Osteoblast (primary cell): ENCODE measurements around the gene P2RY14. TPM values are rescaled to one million over a fixed set of nuclear protein-coding genes. Genes with fewer than 3 reads are reported as not detected.
A peak's percentile ranks its signal among the peaks of the same experiment; 100 is the strongest.

ENCODE experiments used
- DNase-seq: peaks from one replicate; pipeline ENCODE4 v3.0.0; 2011; ENCODE audit warnings: low spot score, mixed read lengths; ENCODE audit not compliant: insufficient read length; ENCODE audit errors: missing footprints
- H2AFZ ChIP-seq: 2 replicates; pipeline ENCODE4 v1.6.0; 2011; ENCODE audit warnings: mild to moderate bottlenecking, low read length
- H3K27ac ChIP-seq: 2 replicates; pipeline ENCODE4 v1.5.1; 2011; ENCODE audit warnings: mild to moderate bottlenecking, low read depth, low read length, moderate library complexity
- H3K27me3 ChIP-seq: 2 replicates; pipeline ENCODE4 v1.6.0; 2012; ENCODE audit warnings: mild to moderate bottlenecking, control low read depth, inconsistent platforms, low read length, moderate library complexity; ENCODE audit not compliant: insufficient read depth
- H3K36me3 ChIP-seq: 2 replicates; pipeline ENCODE4 v1.5.1; 2011; ENCODE audit warnings: mild to moderate bottlenecking, low read length, control low read depth, moderate library complexity; ENCODE audit not compliant: insufficient read depth
- H3K4me1 ChIP-seq: 2 replicates; pipeline ENCODE4 v1.5.1; 2011; ENCODE audit warnings: mild to moderate bottlenecking, low read length, control low read depth, moderate library complexity; ENCODE audit not compliant: insufficient read depth
- H3K4me2 ChIP-seq: 2 replicates; pipeline ENCODE4 v1.6.0; 2011; ENCODE audit warnings: mild to moderate bottlenecking, low read length; ENCODE audit not compliant: insufficient read depth
- H3K4me3 ChIP-seq: fragments of 200-600 bp; sonication (generic); 3 replicates; pipeline ENCODE4 v1.5.1; 2012; ENCODE audit warnings: mild to moderate bottlenecking, low read length, inconsistent platforms; ENCODE audit not compliant: insufficient read depth
- H3K79me2 ChIP-seq: 2 replicates; pipeline ENCODE4 v1.6.0; 2012; ENCODE audit warnings: mild to moderate bottlenecking, low read length, control low read depth, inconsistent platforms; ENCODE audit not compliant: insufficient read depth
- H3K9me3 ChIP-seq: 2 replicates; pipeline ENCODE4 v1.5.1; 2011; ENCODE audit warnings: low read depth, low read length, control low read depth
- H4K20me1 ChIP-seq: 2 replicates; pipeline ENCODE4 v1.6.0; 2012; ENCODE audit warnings: mild to moderate bottlenecking, low read length, control low read depth; ENCODE audit not compliant: insufficient read depth
- CTCF ChIP-seq: IDR thresholded peaks from 2 replicates; pipeline ENCODE4 v1.5.1; 2011; ENCODE audit warnings: mild to moderate bottlenecking, low read depth, low read length, moderate library complexity; ENCODE audit errors: extremely low read depth
- total RNA-seq: library from RNA; depleted of rRNA; stranded (reverse); fragments of >200 nt; gene quantifications from 2 replicates; pipeline ENCODE4 v1.2.3, GENCODE V29; 2012

The P2RY14 gene
- total RNA-seq, 1 donor: not detected

GRCh38 chr3:151230646-151231045 is 47.7 kb downstream of the P2RY14 start:
- no peak overlapping the region for H3K4me3 ChIP-seq
- no peak for TF ChIP-seq CTCF
- H3K4me2 ChIP-seq: no peak overlapping the region

GRCh38 chr3:151228666-151229040 is 49.7 kb downstream of the P2RY14 start:
- Histone ChIP-seq H3K79me2 (no peaks in the 10 kb centered on the region), H3K27ac (peak overlapping the region; percentile 73), H3K4me3 (peak overlapping the region; percentile 10), H3K27me3 (peaks cover 4% of the 10 kb centered on the region), H2AFZ (peak overlapping the region; percentile 12), H3K4me2 (peak overlapping the region; percentile 62), H4K20me1 (no peaks in the 10 kb centered on the region), H3K4me1 (peaks cover 32% of the 10 kb centered on the region), H3K9me3 (no peaks in the 10 kb centered on the region), H3K36me3 (no peaks in the 10 kb centered on the region)
- no peak for TF ChIP-seq CTCF
- peak; percentile 35 for DNase-seq

More at GRCh38 chr3:151230646-151231045, 47.7 kb downstream of the P2RY14 start:
- Histone ChIP-seq H3K27ac (no peak overlapping the region), H2AFZ (no peak overlapping the region), H3K79me2 (no peaks in the 10 kb centered on the region), H3K4me1 (peaks cover 32% of the 10 kb centered on the region), H3K9me3 (no peaks in the 10 kb centered on the region), H3K36me3 (no peaks in the 10 kb centered on the region), H3K27me3 (peaks cover 11% of the 10 kb centered on the region), H4K20me1 (no peaks in the 10 kb centered on the region)
- DNase-seq: no peak

- H3K9me3 ChIP-seq: no peaks in the 10 kb centered on the region
- H3K27me3 ChIP-seq: peaks cover 2% of the 10 kb centered on the region
- TF ChIP-seq CTCF: peak; percentile 97
- H3K36me3 ChIP-seq: no peaks in the 10 kb centered on the region
- peak; percentile 71 for DNase-seq
- no peaks in the 10 kb centered on the region for H4K20me1 ChIP-seq
- peak overlapping the region; percentile 73 for H3K27ac ChIP-seq
- H3K79me2 ChIP-seq: no peaks in the 10 kb centered on the region
- peak overlapping the region; percentile 10 for H3K4me3 ChIP-seq
- peak overlapping the region; percentile 62 for H3K4me2 ChIP-seq
- peak overlapping the region; percentile 12 for H2AFZ ChIP-seq
- H3K4me1 ChIP-seq: peaks cover 32% of the 10 kb centered on the region
These were observed 50.3 kb downstream of the P2RY14 start for GRCh38 chr3:151227807-151228665.

- H3K9me3 ChIP-seq: no peaks in the 10 kb centered on the region
- no peaks in the 10 kb centered on the region for H3K36me3 ChIP-seq
- H3K4me2 ChIP-seq: peak overlapping the region; percentile 62
- no peak for DNase-seq
- TF ChIP-seq CTCF: no peak
- no peak overlapping the region for H2AFZ ChIP-seq
- H3K79me2 ChIP-seq: no peaks in the 10 kb centered on the region
- peak overlapping the region; percentile 73 for H3K27ac ChIP-seq
- H3K4me3 ChIP-seq: no peak overlapping the region
- no peaks in the 10 kb centered on the region for H3K27me3 ChIP-seq
- peaks cover 32% of the 10 kb centered on the region for H3K4me1 ChIP-seq
- no peaks in the 10 kb centered on the region for H4K20me1 ChIP-seq
These were observed 51.0 kb downstream of the P2RY14 start for GRCh38 chr3:151227266-151227806.
